HL-60/S4 (cell line): ENCODE data around the gene S100A7.
"Not testable (repeated sequence)": the region's sequence is repeated elsewhere in the genome, so short reads cannot be mapped to it uniquely, and the experiment has no call there.

Experiments used
- in situ Hi-C: fragments of 300-500 bp; cut with MboI; formaldehyde crosslinking; loops from 2 replicates; pipeline ENCODE4 v1.14.3; 2022; ENCODE audit warnings: low sequenced_read_pairs

The S100A7 gene

GRCh38 chr1:153431928-153432327 lies 28.5 kb downstream of the S100A7 start:
- in situ Hi-C loops, result no loop called here

- in situ Hi-C loops, result no loop called here
Measured at GRCh38 chr1:153431427-153431826, 29.0 kb downstream of the S100A7 start.

- in situ Hi-C loops, result no loop called here
Measured at GRCh38 chr1:153431002-153431401, 29.4 kb downstream of the S100A7 start.

- in situ Hi-C loops, result no loop called here
Measured at GRCh38 chr1:153430561-153430960, 29.9 kb downstream of the S100A7 start.

GRCh38 chr1:153430166-153430553 lies 30.3 kb downstream of the S100A7 start:
- in situ Hi-C loops, result no loop called here

GRCh38 chr1:153429266-153430165 lies 30.9 kb downstream of the S100A7 start:
- in situ Hi-C loops, result no loop called here

- in situ Hi-C loops, result no loop called here
Measured at GRCh38 chr1:153428791-153429190, 31.7 kb downstream of the S100A7 start.

- in situ Hi-C loops, result no loop called here
Measured at GRCh38 chr1:153428073-153428638, 32.3 kb downstream of the S100A7 start.

GRCh38 chr1:153426809-153427208 lies 33.6 kb downstream of the S100A7 start:
- in situ Hi-C loops, result no loop called here

GRCh38 chr1:153422450-153423068 lies 37.9 kb downstream of the S100A7 start:
- in situ Hi-C loops, result no loop called here

GRCh38 chr1:153420306-153420705 lies 40.1 kb downstream of the S100A7 start:
- in situ Hi-C loops, result no loop called here

GRCh38 chr1:153419436-153419793 lies 41.0 kb downstream of the S100A7 start:
- in situ Hi-C loops, result not testable (repeated sequence)

- in situ Hi-C loops, result not testable (repeated sequence)
Measured at GRCh38 chr1:153418758-153419435, 41.6 kb downstream of the S100A7 start.

GRCh38 chr1:153417136-153417888 lies 43.1 kb downstream of the S100A7 start:
- in situ Hi-C loops, result no loop called here

GRCh38 chr1:153415850-153416570 lies 44.4 kb downstream of the S100A7 start, which contains the start of gene S100A7A:
S100A7A (plus strand) TSS chr1:153416520; CDS start chr1:153418083, 1,563 bp downstream.
- in situ Hi-C loops, result no loop called here

GRCh38 chr1:153413961-153414360 lies 46.5 kb downstream of the S100A7 start:
- in situ Hi-C loops, result not testable (repeated sequence)
